ENCODE data around the gene SMG7.

SMG7 gene

DNA sequence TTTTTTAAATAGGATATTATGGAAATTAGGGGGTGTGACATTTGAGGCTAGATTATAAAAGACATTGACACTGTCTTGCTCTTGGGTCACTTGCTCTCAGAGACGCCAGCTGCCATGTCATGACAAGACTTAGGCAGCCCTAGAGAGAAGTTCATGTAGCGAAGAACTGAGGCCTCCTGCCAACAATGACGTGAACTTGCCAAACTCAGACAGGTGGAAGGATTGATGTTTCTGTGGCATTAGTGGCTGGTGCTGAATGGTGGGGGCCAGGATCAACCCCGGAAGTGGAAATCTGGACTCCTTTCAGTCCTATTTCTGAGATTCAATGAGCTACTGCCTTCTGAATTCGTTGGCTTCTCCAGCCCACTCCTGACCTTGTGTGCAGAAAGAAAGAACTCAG, 103.3 kb downstream of the SMG7 start:
- Histone ChIP-seq H3K27me3 (ENCODE audit: insufficient read depth, low read length) (no peaks in the 10 kb centered on the region), H3K36me3 (ENCODE audit: insufficient read depth, low read length) (no peaks in the 10 kb centered on the region), H3K4me3 (ENCODE audit: low read depth, low read length) (no peak overlapping the region), H3K4me1 (ENCODE audit: control insufficient read depth, insufficient read depth, low read length, unreplicated experiment) (no peaks in the 10 kb centered on the region), H3K79me2 (ENCODE audit: control insufficient read depth, insufficient read depth, low read length, unreplicated experiment) (no peaks in the 10 kb centered on the region), H3K27ac (ENCODE audit: low read depth, low read length) (no peak overlapping the region), H2AFZ (ENCODE audit: low read length, unreplicated experiment) (no peak overlapping the region)

DNA sequence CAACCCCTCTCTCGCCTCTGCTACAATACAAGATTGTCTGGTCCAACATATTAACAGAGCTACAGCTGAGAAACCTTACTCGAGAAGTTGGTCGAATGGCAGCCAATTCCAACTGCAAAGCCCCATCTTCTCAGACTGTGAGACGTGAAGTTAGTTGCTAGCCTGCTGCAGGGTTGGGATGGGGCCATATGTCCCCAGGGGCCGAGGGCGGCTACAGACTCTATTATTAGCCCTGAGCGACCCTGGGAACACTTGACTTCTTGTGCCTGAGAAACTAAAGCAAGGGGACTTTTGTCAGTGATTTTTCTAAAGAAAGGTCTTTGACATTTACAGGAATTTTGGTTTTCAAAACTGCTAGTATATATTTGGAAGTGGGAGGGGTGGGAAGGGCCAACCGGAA, 104.2 kb downstream of the SMG7 start:
- Histone ChIP-seq H3K27ac (ENCODE audit: low read depth, low read length) (no peak overlapping the region), H3K27me3 (ENCODE audit: insufficient read depth, low read length) (no peaks in the 10 kb centered on the region), H2AFZ (ENCODE audit: low read length, unreplicated experiment) (no peak overlapping the region), H3K4me1 (ENCODE audit: control insufficient read depth, insufficient read depth, low read length, unreplicated experiment) (no peaks in the 10 kb centered on the region), H3K4me3 (ENCODE audit: low read depth, low read length) (no peak overlapping the region), H3K36me3 (ENCODE audit: insufficient read depth, low read length) (no peaks in the 10 kb centered on the region), H3K79me2 (ENCODE audit: control insufficient read depth, insufficient read depth, low read length, unreplicated experiment) (no peaks in the 10 kb centered on the region)

DNA sequence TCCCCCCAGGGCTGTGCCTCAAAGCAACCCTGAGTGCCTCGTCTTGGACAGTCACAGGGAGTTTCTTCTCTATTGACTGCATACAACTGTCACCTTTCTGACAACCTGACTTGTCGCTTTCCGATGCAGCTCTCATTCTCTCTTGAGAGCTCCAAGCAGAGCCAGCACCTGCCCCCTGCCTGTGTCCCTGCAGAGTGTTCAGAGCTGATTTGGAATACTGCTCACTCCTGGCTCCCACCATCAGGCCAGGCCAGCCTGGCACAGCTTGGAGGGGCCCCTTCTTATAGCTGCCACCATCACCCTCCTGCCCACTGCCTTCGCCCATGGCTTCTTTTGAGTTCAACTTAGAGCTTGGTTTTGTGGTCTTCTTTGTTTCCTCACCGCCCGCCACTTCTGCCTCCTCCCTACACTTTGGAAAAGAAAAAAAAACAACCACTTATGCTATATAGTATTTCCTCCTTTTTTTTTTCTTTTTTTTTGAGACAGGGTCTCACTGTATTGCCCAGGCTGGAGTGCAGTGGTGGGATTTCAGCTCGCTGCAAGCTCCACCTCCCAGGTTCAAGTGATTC, 105.7 kb downstream of the SMG7 start:
- H3K79me2 ChIP-seq (ENCODE audit: control insufficient read depth, insufficient read depth, low read length, unreplicated experiment): no peaks in the 10 kb centered on the region
- H2AFZ ChIP-seq (ENCODE audit: low read length, unreplicated experiment): no peak overlapping the region
- H3K27me3 ChIP-seq (ENCODE audit: insufficient read depth, low read length): no peaks in the 10 kb centered on the region
- no peak overlapping the region for H3K4me3 ChIP-seq (ENCODE audit: low read depth, low read length)
- H3K36me3 ChIP-seq (ENCODE audit: insufficient read depth, low read length): no peaks in the 10 kb centered on the region
- H3K4me1 ChIP-seq (ENCODE audit: control insufficient read depth, insufficient read depth, low read length, unreplicated experiment): no peaks in the 10 kb centered on the region
- H3K27ac ChIP-seq (ENCODE audit: low read depth, low read length): no peak overlapping the region

- Histone ChIP-seq H3K36me3 (ENCODE audit: insufficient read depth, low read length) (no peaks in the 10 kb centered on the region), H3K4me3 (ENCODE audit: low read depth, low read length) (no peak overlapping the region), H2AFZ (ENCODE audit: low read length, unreplicated experiment) (no peak overlapping the region), H3K4me1 (ENCODE audit: control insufficient read depth, insufficient read depth, low read length, unreplicated experiment) (no peaks in the 10 kb centered on the region), H3K27me3 (ENCODE audit: insufficient read depth, low read length) (no peaks in the 10 kb centered on the region), H3K79me2 (ENCODE audit: control insufficient read depth, insufficient read depth, low read length, unreplicated experiment) (no peaks in the 10 kb centered on the region), H3K27ac (ENCODE audit: low read depth, low read length) (no peak overlapping the region)
Observed at GRCh38 chr1:183578856-183579255, 106.6 kb downstream of the SMG7 start.

GRCh38 chr1:183580281-183580682, 108.0 kb downstream of the SMG7 start:
- Histone ChIP-seq H3K36me3 (ENCODE audit: insufficient read depth, low read length) (no peaks in the 10 kb centered on the region), H3K4me3 (ENCODE audit: low read depth, low read length) (no peak overlapping the region), H3K27me3 (ENCODE audit: insufficient read depth, low read length) (no peaks in the 10 kb centered on the region), H2AFZ (ENCODE audit: low read length, unreplicated experiment) (no peak overlapping the region), H3K4me1 (ENCODE audit: control insufficient read depth, insufficient read depth, low read length, unreplicated experiment) (no peaks in the 10 kb centered on the region), H3K79me2 (ENCODE audit: control insufficient read depth, insufficient read depth, low read length, unreplicated experiment) (no peaks in the 10 kb centered on the region), H3K27ac (ENCODE audit: low read depth, low read length) (no peak overlapping the region)

- Histone ChIP-seq H3K27me3 (ENCODE audit: insufficient read depth, low read length) (no peaks in the 10 kb centered on the region), H3K4me1 (ENCODE audit: control insufficient read depth, insufficient read depth, low read length, unreplicated experiment) (no peaks in the 10 kb centered on the region), H3K27ac (ENCODE audit: low read depth, low read length) (no peak overlapping the region), H3K4me3 (ENCODE audit: low read depth, low read length) (no peak overlapping the region), H3K79me2 (ENCODE audit: control insufficient read depth, insufficient read depth, low read length, unreplicated experiment) (no peaks in the 10 kb centered on the region), H2AFZ (ENCODE audit: low read length, unreplicated experiment) (no peak overlapping the region), H3K36me3 (ENCODE audit: insufficient read depth, low read length) (no peaks in the 10 kb centered on the region)
Observed at GRCh38 chr1:183582021-183582713, 109.9 kb downstream of the SMG7 start.

- Histone ChIP-seq H3K79me2 (ENCODE audit: control insufficient read depth, insufficient read depth, low read length, unreplicated experiment) (no peaks in the 10 kb centered on the region), H3K36me3 (ENCODE audit: insufficient read depth, low read length) (no peaks in the 10 kb centered on the region), H3K27ac (ENCODE audit: low read depth, low read length) (no peak overlapping the region), H2AFZ (ENCODE audit: low read length, unreplicated experiment) (no peak overlapping the region), H3K27me3 (ENCODE audit: insufficient read depth, low read length) (no peaks in the 10 kb centered on the region), H3K4me3 (ENCODE audit: low read depth, low read length) (no peak overlapping the region), H3K4me1 (ENCODE audit: control insufficient read depth, insufficient read depth, low read length, unreplicated experiment) (no peaks in the 10 kb centered on the region)
Observed at GRCh38 chr1:183583466-183583865, 111.2 kb downstream of the SMG7 start.

GRCh38 chr1:183584147-183584546, 111.8 kb downstream of the SMG7 start:
- Histone ChIP-seq H3K79me2 (ENCODE audit: control insufficient read depth, insufficient read depth, low read length, unreplicated experiment) (no peaks in the 10 kb centered on the region), H2AFZ (ENCODE audit: low read length, unreplicated experiment) (no peak overlapping the region)

GRCh38 chr1:183585038-183585437, 112.7 kb downstream of the SMG7 start:
- Histone ChIP-seq H3K36me3 (ENCODE audit: insufficient read depth, low read length) (no peaks in the 10 kb centered on the region), H3K79me2 (ENCODE audit: control insufficient read depth, insufficient read depth, low read length, unreplicated experiment) (no peaks in the 10 kb centered on the region), H2AFZ (ENCODE audit: low read length, unreplicated experiment) (no peak overlapping the region), H3K4me1 (ENCODE audit: control insufficient read depth, insufficient read depth, low read length, unreplicated experiment) (peaks cover 3% of the 10 kb centered on the region), H3K27ac (ENCODE audit: low read depth, low read length) (no peak overlapping the region), H3K27me3 (ENCODE audit: insufficient read depth, low read length) (no peaks in the 10 kb centered on the region), H3K4me3 (ENCODE audit: low read depth, low read length) (no peak overlapping the region)

More at GRCh38 chr1:183584147-183584546, 111.8 kb downstream of the SMG7 start:
- no peaks in the 10 kb centered on the region for H3K27me3 ChIP-seq (ENCODE audit: insufficient read depth, low read length)
- H3K4me3 ChIP-seq (ENCODE audit: low read depth, low read length): no peak overlapping the region
- no peaks in the 10 kb centered on the region for H3K4me1 ChIP-seq (ENCODE audit: control insufficient read depth, insufficient read depth, low read length, unreplicated experiment)
- no peak overlapping the region for H3K27ac ChIP-seq (ENCODE audit: low read depth, low read length)
- no peaks in the 10 kb centered on the region for H3K36me3 ChIP-seq (ENCODE audit: insufficient read depth, low read length)

GRCh38 chr1:183586455-183586854, 114.2 kb downstream of the SMG7 start:
- H3K27me3 ChIP-seq (ENCODE audit: insufficient read depth, low read length): no peaks in the 10 kb centered on the region
- H3K4me1 ChIP-seq (ENCODE audit: control insufficient read depth, insufficient read depth, low read length, unreplicated experiment): peaks cover 12% of the 10 kb centered on the region
- no peak overlapping the region for H3K27ac ChIP-seq (ENCODE audit: low read depth, low read length)
- no peaks in the 10 kb centered on the region for H3K79me2 ChIP-seq (ENCODE audit: control insufficient read depth, insufficient read depth, low read length, unreplicated experiment)
- H3K4me3 ChIP-seq (ENCODE audit: low read depth, low read length): no peak overlapping the region
- H2AFZ ChIP-seq (ENCODE audit: low read length, unreplicated experiment): no peak overlapping the region
- H3K36me3 ChIP-seq (ENCODE audit: insufficient read depth, low read length): no peaks in the 10 kb centered on the region

GRCh38 chr1:183586926-183587325, 114.6 kb downstream of the SMG7 start:
- H3K4me3 ChIP-seq (ENCODE audit: low read depth, low read length): no peak overlapping the region

More at GRCh38 chr1:183586926-183587325, 114.6 kb downstream of the SMG7 start:
- Histone ChIP-seq H3K79me2 (ENCODE audit: control insufficient read depth, insufficient read depth, low read length, unreplicated experiment) (no peaks in the 10 kb centered on the region), H3K36me3 (ENCODE audit: insufficient read depth, low read length) (no peaks in the 10 kb centered on the region), H3K4me1 (ENCODE audit: control insufficient read depth, insufficient read depth, low read length, unreplicated experiment) (peaks cover 12% of the 10 kb centered on the region), H3K27ac (ENCODE audit: low read depth, low read length) (no peak overlapping the region), H2AFZ (ENCODE audit: low read length, unreplicated experiment) (no peak overlapping the region), H3K27me3 (ENCODE audit: insufficient read depth, low read length) (no peaks in the 10 kb centered on the region)
